GM19035 (cell line): ENCODE data around the gene COL4A4.
A peak's percentile ranks its signal among the peaks of the same experiment; 100 is the strongest.

Experiments used
- ATAC-seq: cut with Tn5 transposase; IDR thresholded peaks from one replicate; pipeline ENCODE4 v1.9.1; 2021; ENCODE audit not compliant: unreplicated experiment

The COL4A4 gene

GRCh38 chr2:227163485-227163997 lies 464 bp downstream of the COL4A4 start:
- ATAC-seq = peak; percentile 69

- ATAC-seq = no peak
These were observed 2.1 kb downstream of the COL4A4 start for GRCh38 chr2:227161947-227162346.

GRCh38 chr2:227160164-227160563 lies 3.8 kb downstream of the COL4A4 start:
- ATAC-seq = no peak

GRCh38 chr2:227154986-227155774 lies 8.8 kb downstream of the COL4A4 start:
- no peak for ATAC-seq

GRCh38 chr2:227153758-227154486 lies 10.1 kb downstream of the COL4A4 start:
- ATAC-seq = no peak

- ATAC-seq = no peak
These were observed 10.7 kb downstream of the COL4A4 start for GRCh38 chr2:227153307-227153706.

GRCh38 chr2:227152093-227152766 lies 11.8 kb downstream of the COL4A4 start:
- ATAC-seq = no peak

GRCh38 chr2:227150222-227150936 lies 13.6 kb downstream of the COL4A4 start:
- ATAC-seq = no peak

GRCh38 chr2:227148106-227148505 lies 15.9 kb downstream of the COL4A4 start:
- ATAC-seq = no peak

GRCh38 chr2:227147023-227147422 lies 17.0 kb downstream of the COL4A4 start:
- no peak for ATAC-seq

GRCh38 chr2:227146456-227146855 lies 17.5 kb downstream of the COL4A4 start:
- no peak for ATAC-seq

- ATAC-seq = no peak
These were observed 20.1 kb downstream of the COL4A4 start for GRCh38 chr2:227143895-227144294.

GRCh38 chr2:227141301-227141700 lies 22.7 kb downstream of the COL4A4 start:
- no peak for ATAC-seq

- no peak for ATAC-seq
These were observed 29.4 kb downstream of the COL4A4 start for GRCh38 chr2:227134591-227134990.

- ATAC-seq = no peak
These were observed 31.0 kb downstream of the COL4A4 start for GRCh38 chr2:227132986-227133385.

GRCh38 chr2:227130636-227131035 lies 33.4 kb downstream of the COL4A4 start:
- no peak for ATAC-seq

- ATAC-seq = no peak
These were observed 36.8 kb downstream of the COL4A4 start for GRCh38 chr2:227127201-227127600.

- no peak for ATAC-seq
These were observed 38.5 kb downstream of the COL4A4 start for GRCh38 chr2:227125506-227125905.

- ATAC-seq = no peak
These were observed 39.2 kb downstream of the COL4A4 start for GRCh38 chr2:227124811-227125210.

- no peak for ATAC-seq
These were observed 40.3 kb downstream of the COL4A4 start for GRCh38 chr2:227123697-227124096.

GRCh38 chr2:227118353-227118752 lies 45.7 kb downstream of the COL4A4 start:
- no peak for ATAC-seq
